Measurements from ENCODE around the gene ZNF526.
A peak's percentile ranks its signal among the peaks of the same experiment; 100 is the strongest.
"Not testable (repeated sequence)": the region's sequence is repeated elsewhere in the genome, so short reads cannot be mapped to it uniquely, and the experiment has no call there.

The ZNF526 gene

DNA sequence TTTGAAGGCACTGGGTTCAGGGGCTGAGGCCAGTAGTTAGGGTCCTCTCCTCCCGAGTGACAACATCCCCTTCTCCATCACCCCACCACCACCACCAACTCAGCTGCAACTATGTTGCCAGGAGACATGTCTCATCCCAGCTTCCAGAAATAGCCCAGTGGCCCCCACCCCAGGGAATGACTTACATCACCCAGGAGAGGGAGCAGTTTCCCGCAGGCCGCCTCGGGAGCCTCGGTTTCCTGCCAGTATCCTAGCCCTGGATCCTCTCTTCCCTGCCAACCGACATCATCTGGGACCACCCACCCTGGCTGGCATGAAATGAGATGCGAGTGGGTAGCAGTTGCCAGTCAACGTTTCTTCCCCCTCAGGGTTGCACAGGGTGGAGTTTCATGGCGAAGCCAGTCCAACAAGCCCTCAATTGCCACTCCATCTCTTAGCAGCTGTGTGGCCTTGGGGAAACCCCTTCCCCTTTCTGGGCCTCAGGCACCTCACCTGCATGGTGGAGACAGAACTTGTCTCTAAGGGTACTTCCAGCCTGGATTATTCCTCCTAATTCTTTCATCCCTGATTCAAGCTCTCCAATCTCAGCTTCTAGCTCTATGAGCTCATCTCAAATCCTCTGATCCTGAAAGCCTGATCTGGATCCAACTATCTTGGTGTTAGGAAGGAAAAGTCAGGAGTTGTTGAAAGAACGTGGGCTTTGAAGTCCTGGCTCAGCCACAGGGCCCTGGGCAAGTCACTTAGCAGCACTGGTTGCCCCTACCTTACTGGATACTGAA, 26.2 kb downstream of the ZNF526 start:
- no peak for DNase-seq (ENCODE audit: low read depth in 2 of 2)

DNA sequence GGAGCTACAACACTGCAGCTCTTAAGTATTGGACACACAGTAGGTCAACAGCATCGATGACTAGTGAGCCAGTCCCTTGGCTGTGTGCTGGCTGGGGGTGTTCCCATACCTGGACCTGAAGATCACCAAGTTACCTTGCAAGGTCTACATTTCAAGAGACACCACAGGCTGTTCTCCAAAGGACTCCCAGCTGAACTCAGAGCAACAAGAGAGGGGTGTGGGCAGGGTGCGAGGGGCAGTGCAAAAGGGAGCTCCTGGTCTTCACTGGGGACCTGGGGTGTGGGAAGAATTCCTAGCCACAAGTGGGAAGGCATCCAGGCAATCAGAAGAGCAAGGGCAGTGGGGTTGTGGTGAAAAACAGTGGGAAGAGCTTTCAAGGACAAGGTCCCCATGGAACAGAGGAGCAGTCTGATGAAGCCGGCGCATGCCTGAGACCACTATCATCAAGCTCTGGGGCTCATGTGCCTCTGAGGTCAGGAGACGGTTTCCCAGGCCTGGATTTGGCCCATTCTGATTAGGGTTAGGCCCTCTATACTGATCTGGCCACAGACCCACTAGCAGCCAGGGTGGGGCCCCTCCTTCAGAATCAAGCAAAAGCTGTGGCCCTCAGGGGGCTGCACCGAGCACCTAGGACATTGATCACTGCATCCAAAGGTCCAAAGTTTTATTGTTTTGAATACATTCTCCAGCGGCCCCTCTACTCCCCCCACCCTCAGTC, 27.0 kb downstream of the ZNF526 start:
- DNase-seq (ENCODE audit: low read depth in 2 of 2), result no peak

DNA sequence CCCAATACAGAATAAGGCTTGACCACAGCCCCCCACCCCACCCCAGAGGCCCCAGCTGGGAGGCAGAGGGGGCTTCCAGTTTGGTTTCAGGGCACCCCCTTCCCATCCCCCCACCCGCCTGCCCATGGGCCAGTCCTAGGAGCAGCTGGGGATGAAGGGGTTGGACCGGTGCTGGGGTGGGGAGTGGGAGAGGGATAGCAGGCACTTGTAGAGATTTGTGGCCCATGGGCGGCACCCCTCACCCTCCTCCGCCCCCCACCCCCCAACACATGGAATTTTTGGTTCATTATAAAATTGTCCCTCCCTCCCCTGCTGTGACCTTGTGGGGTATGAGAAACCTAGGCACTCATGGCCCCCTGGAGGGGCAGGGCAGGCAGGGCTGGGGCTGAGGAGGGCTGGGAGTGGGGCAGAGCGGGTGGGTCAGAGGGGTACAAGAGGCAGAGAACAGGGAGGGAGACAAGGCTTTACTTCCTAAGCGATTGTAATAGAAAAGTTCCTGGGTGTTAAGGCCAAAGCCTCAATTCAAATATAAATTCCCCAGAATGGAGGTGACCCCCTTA, 27.6 kb downstream of the ZNF526 start:
- no peak for DNase-seq (ENCODE audit: low read depth in 2 of 2)

DNA sequence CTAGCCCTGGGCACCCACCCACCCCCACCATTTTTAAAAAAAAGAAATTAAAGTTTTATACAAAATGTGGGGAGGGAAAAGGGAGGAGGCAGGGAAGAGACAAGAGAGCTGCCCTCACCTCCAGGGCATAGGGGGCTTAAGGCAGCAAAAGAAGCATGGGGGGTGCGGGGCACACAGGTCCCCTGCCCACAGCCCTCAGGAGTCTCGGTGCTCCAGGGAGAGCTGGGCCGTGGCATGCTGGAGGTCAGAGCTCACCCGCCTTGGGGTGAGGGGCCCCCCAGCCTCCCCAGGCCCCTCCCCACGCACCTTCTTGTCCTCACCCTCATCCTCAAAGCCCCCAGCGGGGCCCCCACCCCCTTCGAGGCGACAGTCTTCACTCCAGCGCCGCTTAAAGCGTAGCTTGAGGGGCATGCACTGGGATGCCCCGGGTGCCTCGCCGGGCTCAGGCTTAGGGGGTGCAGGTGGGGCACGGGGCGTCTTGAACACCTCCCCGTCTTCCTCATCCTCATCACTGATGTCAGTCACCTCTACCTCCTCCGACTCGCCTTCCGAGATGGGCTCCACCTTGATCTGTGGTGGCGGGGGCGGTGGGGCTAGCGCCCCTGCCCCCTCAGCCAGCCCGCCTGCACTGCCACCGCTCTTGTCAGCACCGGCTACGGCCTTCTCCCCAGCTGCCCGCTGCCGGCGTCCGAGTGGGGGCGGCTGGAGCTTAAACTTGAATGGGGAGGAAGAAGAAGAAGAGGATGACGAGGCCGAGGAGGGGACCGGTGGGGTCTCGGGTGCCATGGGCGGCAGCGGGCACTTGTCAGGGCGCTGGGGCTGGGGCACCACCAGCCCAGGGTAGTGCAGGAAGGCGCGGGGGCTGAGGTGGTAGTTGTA, 28.4 kb downstream of the ZNF526 start:
- DNase-seq (ENCODE audit: low read depth in 2 of 2), result no peak

DNA sequence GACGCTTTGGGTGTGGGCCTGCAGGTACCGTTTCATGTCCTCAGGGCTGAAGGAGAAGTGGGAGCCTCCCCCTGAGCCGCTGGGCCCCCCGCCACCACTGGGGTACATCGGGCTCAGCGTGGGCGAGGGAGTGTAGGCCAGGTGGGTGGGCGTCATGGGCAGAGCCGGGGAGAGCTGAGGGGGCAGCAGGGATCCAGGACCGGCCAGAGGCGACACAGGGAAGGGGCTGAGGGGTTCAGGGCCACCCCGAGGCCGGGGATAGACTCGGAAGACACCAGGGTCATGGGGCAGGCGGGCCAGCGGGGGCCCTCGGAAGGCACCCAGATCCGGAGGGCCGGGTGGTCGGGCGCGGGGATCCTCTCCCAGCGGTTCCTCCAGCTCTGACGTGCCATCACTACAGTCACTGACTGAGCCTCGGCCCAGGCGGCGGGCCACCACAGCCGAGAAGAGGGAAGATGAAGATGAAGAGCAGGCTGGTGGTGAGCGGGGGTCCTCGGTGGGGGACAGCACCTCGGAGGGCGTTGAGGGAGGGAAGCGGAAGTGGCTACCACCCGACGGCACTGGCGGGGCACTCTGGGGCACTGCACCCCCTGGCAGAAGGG, 29.1 kb downstream of the ZNF526 start:
- DNase-seq (ENCODE audit: low read depth in 2 of 2), result no peak

DNA sequence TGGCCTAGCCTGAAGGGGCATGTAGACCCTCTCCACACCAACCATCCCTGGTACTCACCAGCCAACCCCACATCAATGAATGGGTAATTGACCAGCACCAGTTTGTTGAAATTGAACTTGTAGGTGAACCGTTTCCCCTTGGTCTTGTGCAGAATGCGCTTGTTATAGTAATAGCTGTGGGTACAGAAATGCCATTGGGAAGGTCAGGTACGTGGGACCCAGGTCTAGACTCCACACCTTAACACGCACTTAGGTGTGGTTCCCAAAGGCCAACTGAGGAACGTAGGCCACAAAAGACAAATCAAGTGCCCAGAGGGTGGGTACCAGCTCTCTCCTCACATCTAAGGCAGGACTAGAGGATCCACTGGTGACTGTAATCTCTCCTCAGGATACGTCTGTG, 29.7 kb downstream of the ZNF526 start:
- no peak for DNase-seq (ENCODE audit: low read depth in 2 of 2)

DNA sequence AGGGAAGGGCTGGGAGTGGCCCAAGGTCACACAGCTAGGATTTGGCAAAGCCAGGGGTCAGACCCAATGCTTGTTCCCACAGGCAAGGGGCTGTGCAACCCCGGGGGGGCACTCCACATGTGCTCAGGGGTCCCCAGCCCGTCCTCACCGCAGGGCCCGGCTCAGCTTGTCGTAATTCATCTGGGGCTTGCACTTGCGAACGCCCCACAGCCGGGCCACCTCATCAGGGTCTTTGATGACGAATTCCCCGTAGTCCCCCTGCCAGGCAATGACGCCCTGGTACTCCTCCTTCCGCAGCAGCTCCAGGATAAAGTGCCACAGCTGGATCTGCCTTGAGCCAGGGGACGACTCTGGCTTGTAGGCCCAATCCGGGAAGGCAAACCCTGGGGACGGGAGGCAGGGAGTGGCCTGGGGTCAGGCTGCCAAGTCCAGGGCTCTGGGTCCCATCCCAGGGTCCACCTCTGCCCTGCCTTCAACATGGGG, 30.1 kb downstream of the ZNF526 start:
- no peak for DNase-seq (ENCODE audit: low read depth in 2 of 2)

DNA sequence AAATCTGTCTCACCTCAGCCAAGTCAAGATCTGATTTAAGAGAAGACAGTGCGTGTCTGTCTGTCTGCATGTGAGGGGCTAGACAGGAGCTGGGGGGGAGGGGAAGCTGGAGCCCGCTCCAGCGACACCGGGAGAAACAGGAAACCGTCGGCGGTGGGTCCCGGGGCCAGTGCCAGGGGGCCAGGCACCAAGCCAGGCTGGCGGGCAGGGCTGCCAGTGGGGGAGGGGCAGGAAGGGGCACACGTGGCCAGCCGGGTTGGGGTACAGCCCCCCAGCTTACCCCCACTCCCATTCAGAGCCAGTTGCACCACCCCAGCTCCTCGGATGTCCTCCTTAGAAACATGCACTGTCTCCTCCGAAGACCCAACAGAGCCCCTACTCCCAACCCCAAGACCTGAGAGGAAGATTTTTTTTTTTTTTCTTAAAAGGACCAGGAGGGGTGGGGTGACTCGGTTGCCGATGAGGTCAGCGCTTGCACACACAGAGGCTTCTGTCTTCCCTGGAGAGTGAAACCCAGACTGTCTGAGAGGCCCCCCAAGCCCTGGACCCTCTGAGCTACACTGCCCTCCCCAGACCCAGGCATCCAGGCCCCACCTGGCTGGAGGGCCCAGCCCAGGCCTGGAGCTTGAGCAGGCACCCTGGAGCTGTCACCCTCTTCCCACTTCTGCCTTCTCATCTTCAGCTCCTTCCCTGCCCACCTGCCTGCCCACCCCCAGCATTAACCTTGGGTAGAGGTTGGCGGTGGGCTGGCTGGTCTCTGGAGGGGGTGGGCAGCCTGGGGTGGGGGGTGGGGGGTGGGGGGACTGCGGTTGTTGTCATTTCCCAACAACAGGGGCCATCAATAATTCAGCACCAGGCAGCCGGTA, 30.8 kb downstream of the ZNF526 start:
- no peak for DNase-seq (ENCODE audit: low read depth in 2 of 2)

DNA sequence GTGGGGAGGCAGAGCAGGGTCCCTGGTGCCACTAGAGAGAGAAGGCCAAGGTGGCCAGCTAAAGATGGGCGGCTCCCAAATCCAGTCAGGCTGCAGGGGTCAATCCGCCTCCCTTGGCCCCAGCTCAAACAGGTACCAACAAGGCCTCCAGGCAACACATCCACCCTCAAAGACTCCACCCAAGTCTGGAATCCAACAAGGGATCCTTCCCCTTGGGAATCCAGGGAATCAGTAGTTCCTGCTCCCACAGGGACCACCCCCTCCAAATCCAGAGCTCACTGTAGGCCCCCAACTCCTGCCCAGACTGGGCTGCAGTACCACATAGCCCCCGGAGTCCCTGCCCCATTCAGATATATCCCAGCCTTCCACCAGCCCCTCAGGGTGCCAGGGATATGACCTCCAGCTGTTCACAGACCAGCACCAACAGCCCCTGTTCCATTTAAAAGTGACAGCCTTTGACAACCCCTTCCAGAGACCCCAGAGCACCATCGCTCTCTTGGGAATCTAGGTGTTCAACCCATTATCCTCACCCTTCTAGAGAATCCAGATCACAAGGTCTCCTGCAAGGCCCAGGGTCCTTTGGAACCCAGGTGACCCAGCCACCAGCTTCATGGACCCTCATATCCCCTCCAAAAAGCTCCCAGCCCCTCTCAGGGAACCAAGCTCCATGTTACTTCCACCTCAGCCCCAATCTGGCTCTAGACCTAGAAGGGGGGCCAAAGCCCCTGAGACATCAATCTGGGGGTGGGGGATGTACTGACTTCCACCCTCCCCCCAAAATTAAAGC, 31.7 kb downstream of the ZNF526 start:
- DNase-seq (ENCODE audit: low read depth in 2 of 2), result no peak

DNA sequence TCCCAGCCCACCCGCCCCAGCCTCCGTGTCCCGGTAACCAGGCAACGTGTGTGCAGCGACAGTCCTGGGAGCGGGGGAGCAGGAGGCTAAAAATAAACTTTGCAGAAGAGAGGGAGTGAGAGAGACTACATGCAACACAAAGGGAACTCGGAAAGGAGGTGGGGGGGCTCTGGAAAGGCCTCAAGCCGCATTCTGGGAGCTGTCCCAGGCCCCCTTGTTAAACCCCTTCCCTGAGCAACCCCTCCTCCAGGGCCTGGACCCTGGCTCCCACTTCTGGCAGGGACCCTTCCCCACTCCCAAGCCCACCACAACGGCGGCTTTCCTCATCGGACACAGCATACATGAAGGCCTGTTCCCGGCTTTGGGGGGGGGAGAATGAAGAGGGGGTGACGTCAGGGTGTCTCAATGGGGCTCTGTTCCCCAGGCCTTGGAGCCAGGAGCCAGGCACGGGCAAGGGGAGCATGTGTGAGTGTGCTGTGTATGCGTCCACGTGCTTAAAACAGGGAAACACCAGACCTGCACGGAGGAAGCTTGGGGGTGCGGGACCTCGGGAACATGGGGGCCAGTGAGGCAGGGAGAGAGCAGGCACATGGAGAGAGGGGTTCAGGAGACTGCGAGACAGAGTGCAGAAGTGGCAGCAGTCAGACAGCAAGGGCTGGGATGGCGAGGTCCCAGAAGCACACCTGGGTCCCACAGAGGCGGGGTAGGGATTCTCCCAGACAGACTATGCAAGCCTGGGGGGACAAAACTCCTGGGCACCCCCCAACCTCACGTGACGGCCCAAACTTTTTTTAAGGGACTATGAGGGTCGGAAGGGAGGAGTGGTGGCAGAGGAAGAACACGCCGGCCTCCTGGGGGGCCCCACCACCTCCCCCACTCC, 32.5 kb downstream of the ZNF526 start:
- DNase-seq (ENCODE audit: low read depth in 2 of 2), result no peak

DNA sequence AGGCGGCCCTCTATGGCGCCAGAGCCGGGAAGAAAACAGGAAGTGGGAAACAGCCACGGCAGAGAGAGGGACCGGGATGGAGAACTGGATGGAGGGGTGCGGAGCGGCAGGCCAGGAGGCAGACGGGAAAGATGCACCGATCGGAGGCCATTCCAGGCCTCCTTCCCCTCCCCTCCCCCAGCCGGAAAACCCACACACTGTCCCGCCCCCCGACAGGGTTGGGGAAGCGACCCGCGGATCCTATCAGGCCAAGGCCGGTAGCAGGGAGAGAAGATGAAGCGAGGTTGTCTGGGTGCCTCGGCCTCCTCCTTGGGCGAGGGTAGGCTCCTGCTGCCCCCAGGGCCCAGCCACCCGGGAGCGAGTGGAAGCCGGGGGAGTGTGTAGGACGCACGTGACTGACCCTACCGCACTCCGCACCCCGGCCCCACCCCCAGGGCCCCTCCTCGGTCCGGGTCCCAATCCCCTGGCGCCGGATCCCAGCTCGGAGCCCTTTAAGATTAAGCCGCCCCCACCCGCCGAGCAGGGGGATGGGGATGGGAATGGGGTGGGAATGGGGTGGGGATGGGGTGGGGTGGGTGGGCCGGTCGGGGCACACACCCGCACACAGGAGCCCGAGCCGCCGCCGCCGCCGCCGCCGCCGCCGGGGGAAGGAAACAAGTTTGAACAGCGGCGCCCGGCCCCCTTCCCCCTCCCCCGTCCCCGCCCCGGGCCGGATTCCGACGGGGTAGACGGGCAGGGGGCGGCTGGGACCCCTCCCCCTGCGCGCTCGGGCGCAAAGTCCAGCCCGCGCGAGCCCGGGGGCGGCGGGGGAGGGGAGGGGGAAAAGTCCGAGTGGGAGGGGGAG, 33.4 kb downstream of the ZNF526 start:
- no peak for DNase-seq (ENCODE audit: low read depth in 2 of 2)

DNA sequence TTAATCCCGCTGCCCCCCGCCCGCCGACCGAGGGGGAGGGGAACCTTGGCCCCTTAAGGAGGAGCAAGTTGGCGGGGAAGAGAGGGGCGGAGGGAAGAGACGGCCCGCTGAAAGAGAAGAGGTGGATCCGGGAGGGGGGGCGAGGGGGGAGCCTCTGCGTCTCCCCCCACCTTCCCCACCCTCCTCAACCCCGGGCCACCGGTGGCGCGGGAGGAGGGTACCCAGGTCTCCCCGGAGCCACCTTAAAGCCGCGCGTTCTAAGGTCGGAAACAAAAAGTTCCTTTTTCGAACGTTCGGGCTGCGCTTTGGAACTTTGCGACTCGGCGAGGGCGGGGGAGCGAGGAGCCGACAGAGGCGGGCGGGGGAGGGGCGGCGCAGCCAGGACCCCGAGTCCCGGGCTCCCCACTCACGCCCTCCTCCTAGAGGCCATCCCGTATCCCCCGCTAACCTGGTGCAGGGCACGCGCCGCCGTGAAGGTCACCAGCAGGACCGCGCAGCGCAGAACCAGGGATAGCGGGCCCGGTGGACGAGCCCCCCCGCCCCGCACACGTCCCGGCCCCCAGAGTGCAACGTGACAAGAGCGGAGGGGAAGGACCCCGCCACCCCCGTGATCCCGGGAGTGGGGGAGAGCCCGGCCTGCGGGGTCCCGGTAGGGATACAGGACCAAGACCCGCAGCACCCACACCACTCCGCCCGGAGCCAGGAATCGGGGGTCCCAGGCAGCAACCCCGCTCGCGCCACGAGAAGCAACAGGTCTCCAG, 34.2 kb downstream of the ZNF526 start:
- peak; percentile 57 to 68 for DNase-seq (ENCODE audit: low read depth in 2 of 2)

DNA sequence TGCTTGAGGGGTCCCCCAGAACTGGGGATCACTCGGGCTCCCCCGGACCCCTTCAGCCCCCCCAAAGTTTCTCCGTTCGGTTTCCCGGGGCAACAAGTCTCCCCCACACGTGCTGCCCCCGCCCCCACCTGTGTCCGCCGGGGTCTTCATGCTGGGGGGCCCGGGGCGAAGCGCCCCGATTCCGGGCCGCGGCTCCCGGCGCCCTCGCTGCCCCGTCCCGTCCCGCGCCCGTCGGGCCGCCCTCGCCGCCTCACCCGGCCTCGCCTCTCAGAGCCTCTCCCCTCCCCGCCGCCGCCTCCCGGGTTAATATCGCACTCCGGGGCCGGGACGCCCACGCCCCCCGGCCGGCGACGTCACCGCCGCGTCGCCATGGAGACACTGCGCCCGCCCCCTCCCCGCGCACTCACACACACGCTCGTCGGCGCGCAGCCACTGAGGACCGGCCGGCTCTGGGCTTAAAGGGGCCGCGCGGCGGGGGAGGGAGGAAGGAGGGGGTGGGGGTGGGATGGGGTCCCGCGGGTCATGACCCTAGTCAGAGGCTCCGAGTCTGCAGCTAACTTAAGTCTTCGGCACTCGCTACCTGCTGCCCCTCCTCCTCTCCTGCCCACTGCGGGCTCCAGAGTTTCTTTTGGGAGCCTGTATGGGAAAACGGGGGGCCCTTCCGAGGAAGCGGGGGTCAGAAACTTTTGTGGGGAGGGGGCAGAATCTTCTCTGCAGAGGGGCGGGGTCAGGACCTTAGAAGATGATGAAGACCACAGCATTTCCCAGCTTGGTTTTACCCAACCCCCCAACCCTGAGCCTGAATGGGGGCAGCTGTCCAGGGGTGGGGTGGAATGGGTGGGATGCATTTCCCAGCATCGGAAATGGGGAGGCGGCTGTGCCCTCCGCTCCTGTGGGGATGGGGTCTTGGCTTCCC, 35.0 kb downstream of the ZNF526 start, which contains the start of gene ERF:
TSS of gene ERF (minus strand) at position 279 of the 916 bp plus-strand sequence. CDS start at position 150, 129 bp downstream.
- DNase-seq (ENCODE audit: low read depth in 2 of 2), result peak; percentile 89 to 93

DNA sequence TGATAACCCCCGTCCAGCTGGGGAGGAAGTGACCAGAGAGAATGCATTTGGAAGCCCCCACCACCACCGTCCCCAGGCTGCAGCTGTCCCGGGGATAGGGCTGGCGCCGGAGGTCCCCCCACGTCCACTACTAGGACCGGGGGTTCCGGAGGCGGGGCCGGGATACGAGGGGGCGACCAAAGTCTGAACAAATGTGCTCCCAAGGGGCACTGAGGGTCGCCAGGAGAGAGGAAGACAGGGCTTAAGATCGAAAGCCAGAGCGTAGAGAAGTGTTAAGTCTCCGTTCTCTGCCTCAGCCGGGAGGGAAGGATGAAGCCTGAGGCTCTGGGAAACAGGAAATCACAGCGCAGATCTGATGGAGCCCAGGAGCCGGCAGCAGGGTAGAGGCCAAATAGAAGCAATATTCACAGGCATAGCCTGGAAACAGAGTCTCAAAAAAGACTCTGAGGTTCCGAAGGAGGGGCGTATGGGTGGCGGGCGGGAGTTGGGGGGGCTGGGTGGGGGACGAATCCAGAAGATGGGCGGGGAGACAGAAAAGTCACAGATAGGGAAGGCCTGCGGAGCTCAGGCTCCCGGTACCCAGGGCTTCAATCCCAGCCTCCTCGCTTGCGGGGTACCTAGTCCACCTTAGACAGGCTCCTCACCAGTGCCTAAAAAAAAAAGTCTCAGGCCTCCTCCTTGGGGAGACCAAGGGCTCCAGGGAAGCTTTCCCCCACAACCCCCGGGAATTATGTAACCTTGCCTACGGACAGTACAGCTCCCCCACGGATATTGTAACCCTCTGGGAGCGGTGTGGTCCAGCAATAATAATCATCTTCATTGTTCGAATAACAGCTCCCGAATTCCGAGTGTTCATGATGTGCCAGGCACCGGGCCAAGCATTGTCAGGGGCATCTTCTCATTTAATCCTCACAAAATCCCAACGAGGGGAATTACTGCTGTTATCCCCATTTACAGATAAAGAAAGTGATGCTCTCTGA, 35.9 kb downstream of the ZNF526 start:
- no peak for DNase-seq (ENCODE audit: low read depth in 2 of 2)

DNA sequence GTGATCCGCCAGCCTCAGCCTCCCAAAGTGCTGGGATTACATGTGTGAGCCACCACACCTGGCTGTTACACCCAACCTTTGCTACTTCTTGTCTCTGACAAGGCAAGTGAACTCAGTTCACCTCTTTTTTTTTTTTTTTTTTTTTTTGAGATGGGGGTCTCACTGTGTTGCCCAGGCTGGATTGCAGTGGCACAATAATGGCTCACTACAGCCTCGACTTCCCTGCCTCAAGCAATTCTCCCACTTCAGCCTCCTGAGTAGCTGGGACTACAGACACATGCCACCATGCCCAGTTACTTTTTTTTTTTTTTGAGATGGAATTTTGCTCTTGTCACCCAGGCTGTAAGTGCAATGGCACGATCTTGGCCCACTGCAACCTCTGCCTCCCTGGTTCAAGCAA, 37.7 kb downstream of the ZNF526 start:
- not testable (repeated sequence) for DNase-seq (ENCODE audit: low read depth in 2 of 2)

All from stimulated activated CD8-positive, alpha-beta memory T cell treated with anti-CD3 and anti-CD28 coated beads, Interleukin-2, amount 100 ng/mL, for 48 hours (primary cell).